Activated naive CD8-positive, alpha-beta T cell treated with anti-CD3 and anti-CD28 coated beads for 36 hours (primary cell): ENCODE measurements around the gene CYP2U1. TPM values are rescaled to one million over a fixed set of nuclear protein-coding genes. Genes with fewer than 3 reads are reported as not detected.

ENCODE experiments used
- DNase-seq: peaks from one replicate; pipeline ENCODE4 v3.0.0; 2021
- H3K27ac Mint-ChIP-seq: one replicate; pipeline ENCODE4 v1.8.0; 2022; ENCODE audit warnings: mild to moderate bottlenecking, moderate library complexity, mixed read lengths
- H3K27me3 Mint-ChIP-seq: one replicate; pipeline ENCODE4 v1.8.0; 2022; ENCODE audit warnings: mild to moderate bottlenecking, mixed read lengths
- H3K36me3 Mint-ChIP-seq: one replicate; pipeline ENCODE4 v1.8.0; 2021; ENCODE audit warnings: mild to moderate bottlenecking, mixed read lengths
- H3K4me1 Mint-ChIP-seq: one replicate; pipeline ENCODE4 v1.8.0; 2021; ENCODE audit warnings: mixed read lengths
- H3K4me3 Mint-ChIP-seq: one replicate; pipeline ENCODE4 v1.8.0; 2022; ENCODE audit warnings: mild to moderate bottlenecking, moderate library complexity, mixed read lengths
- H3K9me3 Mint-ChIP-seq: one replicate; pipeline ENCODE4 v1.8.0; 2022; ENCODE audit warnings: mixed read lengths
- total RNA-seq, 2 experiments: library from RNA; stranded (reverse); gene quantifications; one replicate each; pipeline ENCODE4 v1.2.3, GENCODE V29; 2021

The CYP2U1 gene
- total RNA-seq, 2 experiments from 2014 or later = 2.7 to 3.2 TPM

DNA sequence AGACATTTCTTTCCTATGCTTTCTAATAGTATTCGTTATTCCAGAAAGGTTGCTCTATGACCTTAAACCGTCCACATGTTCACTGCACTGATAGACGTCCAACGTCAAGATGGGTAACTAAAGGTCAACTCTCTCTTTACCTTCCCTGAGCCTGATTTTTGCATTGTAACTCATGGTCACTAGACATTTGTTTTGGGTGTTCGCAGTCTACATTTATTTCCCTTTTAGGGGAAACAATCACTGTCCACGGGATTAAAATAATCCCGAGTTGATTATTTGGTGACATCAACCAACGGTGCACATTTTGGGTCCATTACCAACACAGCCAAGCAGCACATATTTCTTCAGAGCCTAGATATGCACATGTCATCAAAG lies 57.8 kb downstream of the CYP2U1 start:
- no peak for DNase-seq
- no peaks in the 10 kb centered on the region for H3K27me3 Mint-ChIP-seq
- H3K9me3 Mint-ChIP-seq = no peaks in the 10 kb centered on the region
- peak overlapping the region; percentile 98 for H3K4me3 Mint-ChIP-seq
- H3K4me1 Mint-ChIP-seq = peaks cover 44% of the 10 kb centered on the region
- H3K36me3 Mint-ChIP-seq = peaks cover 16% of the 10 kb centered on the region
- H3K27ac Mint-ChIP-seq = peak overlapping the region; percentile 95

DNA sequence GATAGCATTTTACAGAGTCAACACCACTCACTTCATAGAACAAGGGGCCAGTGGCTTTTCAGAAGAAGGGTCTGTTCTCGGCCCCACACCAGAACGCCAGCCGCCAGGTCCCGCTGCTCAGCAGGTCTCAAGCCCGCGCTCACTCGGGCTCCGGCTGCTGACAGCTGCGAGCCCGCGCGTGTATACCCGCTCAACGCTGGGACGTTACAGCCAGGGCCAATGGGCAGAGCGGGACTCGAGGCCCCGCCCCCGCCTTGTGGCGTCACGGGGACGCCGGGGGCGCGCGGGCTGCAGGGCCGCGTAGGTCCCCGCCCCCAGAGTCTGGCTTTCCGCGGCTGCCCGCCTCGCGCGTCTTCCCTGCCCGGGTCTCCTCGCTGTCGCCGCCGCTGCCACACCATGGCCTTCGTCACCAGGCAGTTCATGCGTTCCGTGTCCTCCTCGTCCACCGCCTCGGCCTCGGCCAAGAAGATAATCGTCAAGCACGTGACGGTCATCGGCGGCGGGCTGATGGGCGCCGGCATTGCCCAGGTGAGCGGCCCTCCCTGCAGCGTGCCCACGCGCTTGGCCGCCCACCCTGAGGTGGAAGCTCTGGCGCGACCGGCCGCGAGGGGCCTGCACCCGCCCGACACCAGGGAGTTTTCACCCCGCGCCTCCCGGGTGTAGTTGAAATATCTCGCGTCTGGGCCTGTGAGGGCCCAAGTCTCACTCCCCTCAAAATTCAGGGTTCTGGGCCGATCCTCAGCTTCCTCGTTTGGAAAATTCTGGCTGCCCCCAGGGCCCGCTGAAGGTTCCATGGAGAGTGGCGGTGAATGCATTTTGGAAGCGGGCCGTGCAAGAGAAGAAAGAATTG lies 58.4 kb downstream of the CYP2U1 start, which contains the start of gene HADH:
Gene HADH (plus strand): TSS at position 353 of the 850 bp plus-strand sequence. CDS start 44 bp downstream, at position 397.
- Mint-ChIP-seq H3K9me3 (no peaks in the 10 kb centered on the region), H3K4me1 (peaks cover 43% of the 10 kb centered on the region), H3K36me3 (peaks cover 21% of the 10 kb centered on the region), H3K27ac (peak within 1 kb of the TSS; percentile 95), H3K27me3 (no peaks in the 10 kb centered on the region), H3K4me3 (peak within 1 kb of the TSS; percentile 98)
- DNase-seq = peak; percentile 97

DNA sequence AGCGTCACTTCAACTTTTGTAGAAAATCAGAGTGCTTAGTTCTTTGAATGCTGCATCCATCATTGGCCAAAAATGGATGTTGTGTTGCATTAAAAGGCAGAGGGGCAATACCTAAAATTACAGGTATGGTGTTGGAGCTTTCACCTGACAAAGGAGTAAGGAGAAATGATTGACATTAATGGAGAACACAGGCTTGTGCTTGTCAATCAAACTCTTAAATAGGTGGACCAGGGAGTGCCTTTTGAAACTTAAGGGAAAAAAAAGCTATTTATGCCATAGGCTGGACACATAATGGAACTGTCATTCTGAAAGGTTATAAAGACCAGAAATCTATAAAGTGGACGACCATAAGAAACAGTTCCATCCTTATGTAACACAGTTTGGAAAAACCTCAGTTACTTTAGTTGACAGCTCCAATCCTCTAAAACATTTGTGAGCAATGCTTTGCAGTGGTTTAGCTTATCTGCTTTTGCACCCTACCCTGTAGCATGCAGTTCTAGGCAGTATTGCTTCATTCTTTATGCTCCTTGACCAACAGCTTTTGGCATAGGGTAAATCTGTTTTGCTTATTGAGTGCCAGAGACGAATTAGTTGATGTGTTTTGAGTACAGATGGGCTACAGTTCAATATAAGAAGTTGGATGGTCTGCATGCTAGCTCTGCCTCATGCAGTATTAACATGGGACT lies 60.7 kb downstream of the CYP2U1 start:
- H3K4me3 Mint-ChIP-seq = peak overlapping the region; percentile 98
- H3K36me3 Mint-ChIP-seq = peaks cover 41% of the 10 kb centered on the region
- DNase-seq = no peak
- H3K9me3 Mint-ChIP-seq = no peaks in the 10 kb centered on the region
- no peak overlapping the region for H3K27ac Mint-ChIP-seq
- peaks cover 45% of the 10 kb centered on the region for H3K4me1 Mint-ChIP-seq
- H3K27me3 Mint-ChIP-seq = no peaks in the 10 kb centered on the region

DNA sequence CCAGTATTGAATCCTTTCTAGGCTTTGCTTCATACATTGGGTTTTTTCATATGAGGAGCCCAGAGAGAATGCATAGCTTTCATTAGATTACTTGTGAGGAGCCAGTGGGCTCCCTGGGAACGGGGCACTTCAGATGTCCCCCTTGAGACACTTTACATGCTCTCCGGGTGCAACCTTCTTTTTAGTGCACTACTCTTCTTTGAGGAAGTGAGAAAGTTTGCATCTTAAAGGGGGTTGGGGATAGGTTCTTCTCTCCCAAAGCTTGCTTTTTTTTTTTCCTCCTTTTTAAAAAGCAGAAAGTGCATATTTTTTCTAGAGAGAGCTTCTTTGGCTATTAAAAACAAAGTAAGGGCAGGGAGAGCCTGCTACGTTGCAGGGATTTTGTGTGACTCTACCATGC lies 62.6 kb downstream of the CYP2U1 start:
- peaks cover 46% of the 10 kb centered on the region for H3K4me1 Mint-ChIP-seq
- H3K4me3 Mint-ChIP-seq = no peak overlapping the region
- H3K27ac Mint-ChIP-seq = no peak overlapping the region
- DNase-seq = no peak
- no peaks in the 10 kb centered on the region for H3K27me3 Mint-ChIP-seq
- no peaks in the 10 kb centered on the region for H3K9me3 Mint-ChIP-seq
- H3K36me3 Mint-ChIP-seq = peaks cover 57% of the 10 kb centered on the region

DNA sequence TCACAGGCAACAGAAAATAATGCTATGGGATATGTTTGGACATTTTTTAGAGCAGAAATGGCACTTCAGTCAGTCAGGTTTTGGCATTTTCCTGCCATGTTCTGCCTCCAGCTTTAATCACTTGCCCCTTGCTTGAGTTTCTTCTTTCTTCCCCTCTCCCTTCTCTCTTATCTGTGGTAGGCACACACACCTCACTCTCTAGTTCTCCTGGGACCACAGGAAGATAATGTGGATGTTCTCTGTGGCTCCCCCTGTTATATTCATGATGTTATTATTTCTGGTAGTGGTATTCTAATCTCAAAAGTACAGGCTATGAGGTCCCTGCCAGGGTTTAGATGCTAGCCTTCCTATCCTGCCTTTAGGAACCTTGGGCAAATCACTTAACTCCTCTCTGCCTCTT lies 63.5 kb downstream of the CYP2U1 start:
- peaks cover 43% of the 10 kb centered on the region for H3K4me1 Mint-ChIP-seq
- H3K27ac Mint-ChIP-seq = no peak overlapping the region
- no peaks in the 10 kb centered on the region for H3K27me3 Mint-ChIP-seq
- H3K36me3 Mint-ChIP-seq = peaks cover 66% of the 10 kb centered on the region
- H3K4me3 Mint-ChIP-seq = no peak overlapping the region
- no peak for DNase-seq
- H3K9me3 Mint-ChIP-seq = no peaks in the 10 kb centered on the region

DNA sequence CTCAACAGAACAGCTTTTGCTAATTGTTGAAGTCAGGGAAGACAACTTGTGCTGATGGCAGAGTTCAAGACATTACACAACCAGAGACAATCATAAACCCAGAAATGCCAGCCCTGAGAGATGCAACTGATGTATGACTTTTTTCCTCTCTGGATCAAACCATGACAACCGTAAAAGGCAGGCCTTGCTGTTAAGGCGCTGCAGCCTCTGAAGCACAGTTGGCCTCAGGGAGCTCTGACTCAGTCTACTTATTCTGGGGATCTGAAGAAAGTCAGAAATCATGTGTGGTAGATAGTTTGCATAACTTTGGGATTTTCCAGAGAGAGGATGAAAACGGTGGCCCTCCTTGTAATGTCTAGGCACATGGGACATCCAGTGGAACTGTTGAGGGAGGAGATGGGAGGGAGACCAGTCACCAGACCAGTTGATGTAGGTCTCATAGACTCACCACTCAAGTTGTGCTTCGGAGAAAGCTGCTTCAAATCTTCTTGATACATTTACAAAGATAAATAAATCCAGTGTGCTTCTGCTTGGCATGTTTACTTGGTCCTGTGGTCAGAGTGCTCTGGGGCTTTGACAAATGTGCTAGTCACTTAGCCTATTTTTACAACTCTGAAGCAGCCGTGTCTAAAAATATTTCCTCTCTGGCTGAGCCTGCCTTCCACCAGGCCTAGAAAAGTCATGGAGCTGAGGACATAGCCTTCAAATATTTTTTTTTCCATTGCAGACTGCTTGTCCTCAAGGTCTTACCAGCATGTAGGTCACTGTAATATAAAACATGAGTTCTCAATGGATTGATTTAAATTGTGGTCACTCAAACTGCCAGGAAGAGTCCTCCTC lies 65.8 kb downstream of the CYP2U1 start:
- DNase-seq = no peak
- H3K9me3 Mint-ChIP-seq = peaks cover 3% of the 10 kb centered on the region
- no peaks in the 10 kb centered on the region for H3K27me3 Mint-ChIP-seq
- H3K27ac Mint-ChIP-seq = no peak overlapping the region
- H3K36me3 Mint-ChIP-seq = peaks cover 72% of the 10 kb centered on the region
- peaks cover 38% of the 10 kb centered on the region for H3K4me1 Mint-ChIP-seq
- no peak overlapping the region for H3K4me3 Mint-ChIP-seq

DNA sequence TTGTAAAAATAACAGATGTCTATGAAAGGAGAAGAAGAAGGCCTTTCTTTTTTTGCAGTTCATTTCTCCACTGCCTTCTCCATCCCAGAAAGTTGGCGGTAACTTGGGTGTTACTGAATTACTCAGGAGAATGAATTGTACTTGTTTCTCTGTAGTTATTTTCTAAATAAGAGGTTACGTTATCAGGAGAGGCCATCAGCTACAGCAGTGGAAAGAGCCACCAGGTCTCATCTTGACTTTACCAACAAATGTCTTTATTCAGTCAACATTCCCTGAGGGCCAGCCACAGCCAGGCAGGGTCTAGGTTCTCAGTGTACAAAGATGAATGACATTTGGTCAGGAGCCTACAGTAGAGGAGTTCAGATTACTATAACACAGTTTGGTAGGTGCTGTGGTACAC lies 66.4 kb downstream of the CYP2U1 start:
- DNase-seq = no peak
- H3K4me1 Mint-ChIP-seq = peaks cover 32% of the 10 kb centered on the region
- peaks cover 3% of the 10 kb centered on the region for H3K9me3 Mint-ChIP-seq
- no peak overlapping the region for H3K27ac Mint-ChIP-seq
- peaks cover 72% of the 10 kb centered on the region for H3K36me3 Mint-ChIP-seq
- no peak overlapping the region for H3K4me3 Mint-ChIP-seq
- no peaks in the 10 kb centered on the region for H3K27me3 Mint-ChIP-seq

DNA sequence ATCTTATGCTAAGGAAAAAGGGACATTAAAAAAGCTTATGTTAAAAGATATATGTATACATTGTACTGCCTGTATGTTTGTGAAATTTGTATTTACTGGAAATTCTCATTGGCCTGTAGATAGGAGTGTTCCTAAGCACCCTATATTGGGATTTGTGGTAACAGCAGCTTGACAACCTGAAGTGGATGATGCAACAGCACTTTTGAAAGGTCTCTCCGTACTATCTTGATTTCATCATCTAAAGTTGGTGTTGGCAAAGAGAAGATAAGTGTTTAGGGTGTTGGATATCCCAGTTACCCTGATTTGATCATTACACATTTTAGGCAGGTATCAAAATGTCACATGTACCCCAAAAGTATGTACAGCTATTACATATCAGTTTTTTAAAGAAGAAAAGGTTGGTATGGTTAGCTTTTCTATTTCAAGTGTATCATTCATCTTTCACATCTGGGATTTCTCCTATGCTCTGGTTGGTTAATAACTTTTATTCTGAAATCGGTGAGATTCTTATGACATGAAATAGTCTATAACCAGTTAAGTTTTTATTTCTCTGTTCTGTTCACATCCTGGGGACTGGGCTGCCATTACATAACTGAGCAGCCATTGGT lies 68.7 kb downstream of the CYP2U1 start:
- Mint-ChIP-seq H3K4me3 (no peak overlapping the region), H3K4me1 (peaks cover 31% of the 10 kb centered on the region), H3K36me3 (peaks cover 70% of the 10 kb centered on the region), H3K9me3 (peaks cover 3% of the 10 kb centered on the region), H3K27ac (peak overlapping the region; percentile 14), H3K27me3 (no peaks in the 10 kb centered on the region)
- DNase-seq = no peak

DNA sequence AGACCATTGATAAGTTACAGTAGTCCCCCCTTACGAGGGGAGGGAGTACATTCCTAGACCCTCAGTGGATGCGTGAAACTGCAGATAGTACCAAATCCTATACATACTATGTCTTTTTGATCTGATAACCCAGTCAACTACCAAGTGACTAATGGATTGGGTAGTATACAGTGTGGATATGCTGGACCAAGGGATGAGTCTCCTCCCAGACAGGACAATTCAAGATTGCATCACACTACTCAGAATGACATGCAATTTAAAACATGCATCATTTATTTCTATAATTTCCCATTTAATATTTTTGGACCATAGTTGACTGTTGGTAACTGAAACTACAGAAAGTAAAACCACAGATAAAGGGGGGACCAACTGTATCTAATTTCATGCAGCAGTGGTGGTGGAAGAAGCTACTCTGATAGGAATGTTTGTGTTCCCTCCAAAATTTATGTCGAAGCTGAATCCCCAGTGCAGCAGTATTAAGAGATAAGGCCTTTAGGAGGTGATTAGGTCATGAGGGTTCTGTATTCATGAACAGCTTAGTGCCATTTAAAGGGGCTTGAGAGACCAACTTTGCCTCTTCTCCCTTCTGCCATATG lies 70.3 kb downstream of the CYP2U1 start:
- H3K4me3 Mint-ChIP-seq = no peak overlapping the region
- peaks cover 3% of the 10 kb centered on the region for H3K9me3 Mint-ChIP-seq
- H3K4me1 Mint-ChIP-seq = peaks cover 35% of the 10 kb centered on the region
- no peak for DNase-seq
- no peak overlapping the region for H3K27ac Mint-ChIP-seq
- H3K36me3 Mint-ChIP-seq = peaks cover 56% of the 10 kb centered on the region
- no peaks in the 10 kb centered on the region for H3K27me3 Mint-ChIP-seq

Other genes starting within 250 kb of the CYP2U1 start
- gene PAPSS1, start 211.3 kb upstream of the CYP2U1 start, total RNA-seq = 10 to 100 TPM; 26.3 to 26.6 TPM
- gene SGMS2, start 106.6 kb upstream of the CYP2U1 start, total RNA-seq = under 1 TPM; 0.46 to 0.56 TPM
- gene HADH, start 58.3 kb downstream of the CYP2U1 start, total RNA-seq = 10 to 100 TPM; 49.6 to 51.2 TPM
- 100 to 1,000 TPM; 211 to 239 TPM for gene LEF1, start 237.4 kb downstream of the CYP2U1 start, total RNA-seq